ENCODE measurements around the gene OR5H15.

GRCh38 chr3:98182196-98182595 is 15.7 kb downstream of the OR5H15 start:
- TF ChIP-seq PPARA (CRISPR knock-in tag; IDR thresholded peaks at IDR 0.05; ENCODE audit: borderline replicate concordance) (no peak), ZNF8 (CRISPR knock-in tag; IDR thresholded peaks at IDR 0.05) (no peak), PATZ1 (CRISPR knock-in tag; IDR thresholded peaks at IDR 0.05; ENCODE audit: borderline replicate concordance) (no peak), ARNTL (CRISPR knock-in tag; IDR thresholded peaks at IDR 0.05; ENCODE audit: borderline replicate concordance, low read depth) (no peak), TCF4 (CRISPR knock-in tag; IDR thresholded peaks at IDR 0.05; ENCODE audit: borderline replicate concordance) (no peak)
